H7 (cell line): ENCODE data around the gene PPP1CB. TPM values are rescaled to one million over a fixed set of nuclear protein-coding genes. Genes with fewer than 3 reads are reported as not detected.
"Not testable (repeated sequence)": the region's sequence is repeated elsewhere in the genome, so short reads cannot be mapped to it uniquely, and the experiment has no call there.

Source experiments
- DNase-seq: peaks from one replicate; pipeline ENCODE4 v3.0.0; 2012
- H3K27me3 ChIP-seq: 2 replicates; pipeline ENCODE4 v1.6.0; 2011; ENCODE audit warnings: mild to moderate bottlenecking, low read length; ENCODE audit not compliant: control insufficient read depth, insufficient read depth
- H3K36me3 ChIP-seq: replicated peaks from 2 replicates; pipeline ENCODE4 v1.5.1; 2011; ENCODE audit warnings: low read length; ENCODE audit not compliant: control insufficient read depth, insufficient read depth
- H3K4me3 ChIP-seq: 2 replicates; pipeline ENCODE4 v1.5.1; 2011; ENCODE audit warnings: low read depth, mild to moderate bottlenecking, control low read depth, low read length, moderate library complexity; ENCODE audit not compliant: insufficient read depth
- total RNA-seq: library from RNA; depleted of rRNA; stranded (reverse); fragments of >200 nt; shearing (Covaris generic); gene quantifications from 2 replicates; pipeline ENCODE4 v1.2.3, GENCODE V29; 2014

PPP1CB gene
- total RNA-seq, 1 experiment from 2014 or later = 67.6 TPM

- DNase-seq = no peak
- Histone ChIP-seq H3K36me3 (peaks cover 13% of the 10 kb centered on the region), H3K4me3 (no peak overlapping the region), H3K27me3 (no peaks in the 10 kb centered on the region)
Measured at GRCh38 chr2:28778392-28778791, 26.8 kb downstream of the PPP1CB start.

GRCh38 chr2:28779001-28779400, 27.4 kb downstream of the PPP1CB start:
- no peak for DNase-seq
- Histone ChIP-seq H3K36me3 (peaks cover 14% of the 10 kb centered on the region), H3K27me3 (no peaks in the 10 kb centered on the region), H3K4me3 (no peak overlapping the region)

GRCh38 chr2:28780496-28780895, 28.9 kb downstream of the PPP1CB start:
- no peak for DNase-seq
- H3K27me3 ChIP-seq = no peaks in the 10 kb centered on the region
- H3K36me3 ChIP-seq = peaks cover 17% of the 10 kb centered on the region
- no peak overlapping the region for H3K4me3 ChIP-seq

- Histone ChIP-seq H3K27me3 (no peaks in the 10 kb centered on the region), H3K36me3 (peaks cover 20% of the 10 kb centered on the region)
Measured at GRCh38 chr2:28782423-28782822, 30.8 kb downstream of the PPP1CB start.

GRCh38 chr2:28784570-28784969, 32.9 kb downstream of the PPP1CB start:
- H3K36me3 ChIP-seq = peaks cover 24% of the 10 kb centered on the region
- not testable (repeated sequence) for H3K27me3 ChIP-seq, DNase-seq, H3K4me3 ChIP-seq

More at GRCh38 chr2:28782423-28782822, 30.8 kb downstream of the PPP1CB start:
- no peak for DNase-seq
- H3K4me3 ChIP-seq = no peak overlapping the region

GRCh38 chr2:28796620-28797019, 45.0 kb downstream of the PPP1CB start:
- DNase-seq = no peak
- Histone ChIP-seq H3K27me3 (no peaks in the 10 kb centered on the region), H3K4me3 (no peak overlapping the region), H3K36me3 (peaks cover 3% of the 10 kb centered on the region)

GRCh38 chr2:28801726-28802125, 50.1 kb downstream of the PPP1CB start:
- no peak for DNase-seq
- Histone ChIP-seq H3K36me3 (peaks cover 1% of the 10 kb centered on the region), H3K4me3 (no peak overlapping the region), H3K27me3 (no peaks in the 10 kb centered on the region)

- no peak for DNase-seq
- Histone ChIP-seq H3K27me3 (no peaks in the 10 kb centered on the region), H3K4me3 (no peak overlapping the region), H3K36me3 (peaks cover 1% of the 10 kb centered on the region)
Measured at GRCh38 chr2:28802975-28803429, 51.4 kb downstream of the PPP1CB start.

- H3K4me3 ChIP-seq = peak overlapping the region; percentile 47; the same call in 1 of the 2 replicates
- peaks cover 13% of the 10 kb centered on the region for H3K27me3 ChIP-seq
- H3K36me3 ChIP-seq = no peaks in the 10 kb centered on the region
- DNase-seq = no peak
Measured at GRCh38 chr2:28809927-28810326, 58.3 kb downstream of the PPP1CB start.

GRCh38 chr2:28810384-28811285, 59.0 kb downstream of the PPP1CB start, which contains the start of gene SPDYA:
Gene SPDYA (plus strand): TSS chr2:28810834. CDS start chr2:28816015, 5,181 bp downstream.
- H3K27me3 ChIP-seq = peaks cover 13% of the 10 kb centered on the region
- DNase-seq = peak; percentile 95
- peak within 1 kb of the TSS; percentile 47 for H3K4me3 ChIP-seq
- H3K36me3 ChIP-seq = no peaks in the 10 kb centered on the region

- H3K36me3 ChIP-seq = no peaks in the 10 kb centered on the region
- no peak for DNase-seq
- no peak overlapping the region for H3K4me3 ChIP-seq
- H3K27me3 ChIP-seq = no peaks in the 10 kb centered on the region
Measured at GRCh38 chr2:28818053-28818452, 66.4 kb downstream of the PPP1CB start.

- H3K27me3 ChIP-seq = no peaks in the 10 kb centered on the region
- H3K4me3 ChIP-seq = no peak overlapping the region
- DNase-seq = peak; percentile 49
- no peaks in the 10 kb centered on the region for H3K36me3 ChIP-seq
Measured at GRCh38 chr2:28821295-28821958, 69.8 kb downstream of the PPP1CB start.

- no peak overlapping the region for H3K4me3 ChIP-seq
- DNase-seq = no peak
- H3K36me3 ChIP-seq = no peaks in the 10 kb centered on the region
- H3K27me3 ChIP-seq = no peaks in the 10 kb centered on the region
Measured at GRCh38 chr2:28822036-28822435, 70.4 kb downstream of the PPP1CB start.

- DNase-seq = no peak
Measured at GRCh38 chr2:28824207-28824606, 72.6 kb downstream of the PPP1CB start.

GRCh38 chr2:28824870-28825269, 73.2 kb downstream of the PPP1CB start:
- H3K36me3 ChIP-seq = no peaks in the 10 kb centered on the region
- no peaks in the 10 kb centered on the region for H3K27me3 ChIP-seq
- no peak for DNase-seq
- H3K4me3 ChIP-seq = no peak overlapping the region

More at GRCh38 chr2:28824207-28824606, 72.6 kb downstream of the PPP1CB start:
- H3K36me3 ChIP-seq = no peaks in the 10 kb centered on the region
- no peaks in the 10 kb centered on the region for H3K27me3 ChIP-seq
- no peak overlapping the region for H3K4me3 ChIP-seq
